RWPE1 (cell line): ENCODE data around the gene LBR.

ENCODE experiments used
- CTCF ChIA-PET: fragments of 350-600 bp; sonication (Branson Sonifier 250); formaldehyde crosslinking; extraction: SDS; loops from one replicate; lab custom pipeline; 2021; lab: Yijun Ruan, JAX
- POLR2A ChIA-PET: fragments of 400-600 bp; formaldehyde crosslinking; extraction: SDS; loops from one replicate; lab custom pipeline; 2020; ENCODE audit warnings: antibody characterized with exemption; ENCODE audit not compliant: low non-redundant PET; lab: Yijun Ruan, JAX
- DNase-seq: peaks from one replicate; pipeline ENCODE4 v3.0.0; 2012; ENCODE audit warnings: low spot score
- H3K27ac ChIP-seq: fragments of 450-650 bp; 2 replicates; pipeline ENCODE4 v1.5.1; 2017
- TF ChIP-seq, protein P1 (sequence below): fragments of 450-650 bp; conservative IDR thresholded peaks from 2 replicates; pipeline ENCODE4 v1.5.1; 2017; ENCODE audit warnings: low read depth, mild to moderate bottlenecking

The LBR gene

DNA sequence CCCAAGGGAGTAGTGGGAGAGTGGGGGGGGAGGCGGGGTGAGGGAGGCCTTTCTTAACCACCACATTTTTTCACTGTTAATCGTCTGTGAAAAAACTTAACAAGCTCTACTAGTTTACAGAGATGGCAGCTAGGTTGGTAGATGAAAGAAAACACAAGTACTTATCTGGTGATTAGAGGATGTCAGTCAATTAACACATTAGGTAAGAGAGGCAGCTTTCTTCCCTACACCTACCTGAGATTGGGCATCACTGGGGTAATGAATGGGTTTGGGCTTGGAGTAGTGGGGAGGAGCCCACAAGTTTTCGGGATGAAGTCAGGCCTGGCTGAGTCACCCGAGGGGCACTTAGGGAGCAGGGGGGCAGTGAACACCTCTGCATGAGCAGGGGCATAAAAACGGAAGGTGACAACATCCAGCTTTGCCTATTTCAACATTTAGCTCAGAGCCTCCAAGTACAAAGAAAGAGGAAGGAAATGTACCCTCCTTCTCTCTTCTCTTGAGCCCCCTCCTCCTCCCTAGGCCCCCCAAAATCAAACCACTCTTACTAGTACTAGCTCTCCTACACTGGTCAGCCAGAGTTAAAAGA lies 2.5 kb downstream of the LBR start:
- POLR2A ChIA-PET = interaction anchor here (0.6 kb wide), 1 partner anchor 47 kb away, joined by 3 read pairs; no protein-coding TSS in a partner anchor
- H3K27ac ChIP-seq = peak overlapping the region; percentile 59
- CTCF ChIA-PET = interaction anchor here (0.5 to 2.6 kb wide), 4 partner anchors 40 to 420 kb away, joined by 3 to 13 read pairs (median 6); no protein-coding TSS in a partner anchor
- peak; percentile 88 for DNase-seq
- TF ChIP-seq, protein P1, sequence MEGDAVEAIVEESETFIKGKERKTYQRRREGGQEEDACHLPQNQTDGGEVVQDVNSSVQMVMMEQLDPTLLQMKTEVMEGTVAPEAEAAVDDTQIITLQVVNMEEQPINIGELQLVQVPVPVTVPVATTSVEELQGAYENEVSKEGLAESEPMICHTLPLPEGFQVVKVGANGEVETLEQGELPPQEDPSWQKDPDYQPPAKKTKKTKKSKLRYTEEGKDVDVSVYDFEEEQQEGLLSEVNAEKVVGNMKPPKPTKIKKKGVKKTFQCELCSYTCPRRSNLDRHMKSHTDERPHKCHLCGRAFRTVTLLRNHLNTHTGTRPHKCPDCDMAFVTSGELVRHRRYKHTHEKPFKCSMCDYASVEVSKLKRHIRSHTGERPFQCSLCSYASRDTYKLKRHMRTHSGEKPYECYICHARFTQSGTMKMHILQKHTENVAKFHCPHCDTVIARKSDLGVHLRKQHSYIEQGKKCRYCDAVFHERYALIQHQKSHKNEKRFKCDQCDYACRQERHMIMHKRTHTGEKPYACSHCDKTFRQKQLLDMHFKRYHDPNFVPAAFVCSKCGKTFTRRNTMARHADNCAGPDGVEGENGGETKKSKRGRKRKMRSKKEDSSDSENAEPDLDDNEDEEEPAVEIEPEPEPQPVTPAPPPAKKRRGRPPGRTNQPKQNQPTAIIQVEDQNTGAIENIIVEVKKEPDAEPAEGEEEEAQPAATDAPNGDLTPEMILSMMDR = no peak

DNA sequence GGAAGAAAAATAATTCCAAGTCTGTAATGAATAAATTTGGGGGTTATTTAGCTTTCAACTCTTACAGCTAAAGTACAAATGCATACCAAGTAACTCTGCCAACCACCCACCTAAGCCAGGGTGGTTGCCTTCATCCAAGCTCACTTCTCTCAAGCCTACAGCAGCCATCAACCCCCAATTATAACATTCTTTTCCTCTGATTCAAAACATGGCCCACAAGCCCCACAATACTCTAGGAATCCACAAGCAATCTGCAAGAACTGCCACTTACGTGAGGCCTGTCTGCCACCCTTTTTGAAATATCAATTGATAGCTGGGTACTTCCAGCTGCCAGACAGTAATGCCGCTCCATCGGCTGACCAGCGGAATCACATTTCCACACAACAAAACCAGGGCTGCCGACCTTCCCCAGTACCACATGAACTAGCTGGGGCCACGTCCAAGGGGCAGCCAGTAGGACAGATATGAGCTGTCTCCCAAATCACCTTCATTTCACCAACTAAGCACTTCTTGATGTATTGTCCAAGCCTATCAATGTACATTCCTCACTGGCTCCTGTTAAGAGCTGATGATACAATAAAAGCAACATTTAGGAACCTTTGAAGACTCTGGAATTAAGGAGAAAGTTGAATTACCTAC lies 3.2 kb downstream of the LBR start:
- TF ChIP-seq, protein P1 = no peak
- ChIA-PET CTCF (interaction anchor here (0.5 to 2.6 kb wide), 5 partner anchors 41 to 421 kb away, joined by 3 to 13 read pairs (median 3); no protein-coding TSS in a partner anchor), POLR2A (interaction anchor here (0.6 kb wide), 2 partner anchors 19 to 47 kb away, joined by 3 read pairs; no protein-coding TSS in a partner anchor)
- peak overlapping the region; percentile 59 for H3K27ac ChIP-seq
- DNase-seq = peak; percentile 48

DNA sequence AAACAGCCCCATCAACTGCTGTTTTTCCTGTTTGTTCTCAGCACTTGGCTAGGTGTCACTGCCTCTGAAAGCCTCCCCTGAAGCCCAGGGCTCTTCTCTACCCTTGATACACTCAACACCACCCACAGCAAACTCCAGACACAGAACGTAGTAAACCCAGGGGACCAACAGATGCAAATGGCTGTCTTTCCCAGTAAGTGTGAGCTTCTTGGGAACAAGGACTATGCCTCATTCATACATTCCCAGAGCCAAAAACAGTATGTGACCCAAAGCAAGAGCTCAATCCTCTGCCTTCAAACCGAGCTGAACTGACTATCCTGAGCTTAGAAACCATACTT lies 4.4 kb downstream of the LBR start:
- ChIA-PET POLR2A (no interaction called here), CTCF (interaction anchor here (0.6 to 2.6 kb wide), 2 partner anchors 51 to 532 kb away, joined by 5 to 13 read pairs; no protein-coding TSS in a partner anchor)
- TF ChIP-seq, protein P1 = no peak
- no peak for DNase-seq
- H3K27ac ChIP-seq = peak overlapping the region; percentile 38; the same call in 1 of the 2 replicates

DNA sequence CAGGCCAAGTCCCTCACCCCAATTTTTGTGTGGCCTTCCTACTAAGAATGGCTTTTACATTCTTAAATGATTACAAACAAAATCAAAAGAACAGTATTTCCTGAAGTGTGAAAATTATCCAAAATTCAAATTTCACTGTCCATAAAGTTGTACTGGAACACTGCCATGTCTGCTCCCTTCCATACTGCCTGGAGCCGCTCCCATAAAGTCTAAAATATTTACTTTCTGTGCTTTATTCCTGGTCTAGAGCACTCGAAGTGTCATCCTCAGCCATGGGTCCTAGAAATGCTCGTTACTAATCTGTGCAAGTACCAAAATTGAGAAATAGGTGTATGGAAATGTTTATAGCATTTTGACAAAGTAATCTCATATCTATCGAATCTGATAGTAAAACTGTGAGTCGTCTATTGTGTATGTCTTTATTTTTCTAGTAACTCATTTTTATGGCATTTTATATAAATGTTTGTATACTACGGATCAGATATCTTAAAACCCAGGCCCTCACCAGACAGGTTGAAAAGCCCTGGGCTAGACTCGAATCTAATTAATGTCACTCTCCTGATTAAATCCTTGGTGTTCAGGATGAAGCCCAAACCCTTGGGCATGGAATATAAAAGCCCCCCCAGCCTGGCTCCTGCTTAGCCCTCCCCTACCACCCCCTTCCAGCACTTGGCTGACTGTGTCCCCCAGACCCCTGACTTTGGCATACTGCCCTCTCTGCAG lies 4.9 kb downstream of the LBR start:
- ChIA-PET POLR2A (interaction anchor here (0.6 kb wide), 2 partner anchors 8 to 37 kb away, joined by 6 to 7 read pairs; no protein-coding TSS in a partner anchor), CTCF (interaction anchor here (0.6 to 2.6 kb wide), 4 partner anchors 32 to 308 kb away, joined by 3 to 13 read pairs (median 3); no protein-coding TSS in a partner anchor)
- DNase-seq = no peak
- H3K27ac ChIP-seq = peak overlapping the region; percentile 38; the same call in 1 of the 2 replicates
- TF ChIP-seq, protein P1 = no peak

DNA sequence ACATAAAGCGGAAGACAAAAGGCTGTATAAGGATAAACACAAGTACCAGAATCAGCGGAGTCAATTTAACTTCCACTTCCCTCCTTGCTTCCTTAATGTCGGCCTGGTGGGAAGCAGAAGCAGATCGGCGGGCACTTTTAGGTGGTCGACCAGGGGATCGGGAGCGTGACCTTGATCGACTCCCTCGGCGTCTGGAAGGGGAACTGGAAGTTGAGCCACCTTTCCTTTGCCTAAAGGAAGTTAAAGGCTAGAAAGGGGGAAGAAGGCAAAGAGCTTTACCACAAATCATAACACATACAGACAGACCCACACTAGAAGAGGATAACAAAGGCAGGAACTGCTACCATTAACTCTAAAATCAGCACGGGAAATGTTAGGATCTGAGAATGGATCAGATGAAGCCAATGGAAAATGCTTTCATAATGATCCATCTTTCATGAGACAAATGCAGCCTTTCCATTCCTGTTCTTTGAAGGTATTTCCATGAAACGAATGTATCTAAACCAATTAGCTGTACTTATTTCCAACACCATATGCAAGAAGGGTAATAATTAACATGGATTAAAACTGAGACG lies 5.7 kb downstream of the LBR start:
- ChIA-PET POLR2A (interaction anchor here (0.6 kb wide), 2 partner anchors 8 to 37 kb away, joined by 6 to 7 read pairs; no protein-coding TSS in a partner anchor), CTCF (interaction anchor here (0.5 to 1.2 kb wide), 5 partner anchors 33 to 309 kb away, joined by 3 to 4 read pairs (median 3); no protein-coding TSS in a partner anchor)
- H3K27ac ChIP-seq = peak overlapping the region; percentile 28; the same call in 1 of the 2 replicates
- TF ChIP-seq, protein P1 = no peak
- DNase-seq = no peak
